Measurements from ENCODE around the gene ETS1.

ETS1 gene

DNA sequence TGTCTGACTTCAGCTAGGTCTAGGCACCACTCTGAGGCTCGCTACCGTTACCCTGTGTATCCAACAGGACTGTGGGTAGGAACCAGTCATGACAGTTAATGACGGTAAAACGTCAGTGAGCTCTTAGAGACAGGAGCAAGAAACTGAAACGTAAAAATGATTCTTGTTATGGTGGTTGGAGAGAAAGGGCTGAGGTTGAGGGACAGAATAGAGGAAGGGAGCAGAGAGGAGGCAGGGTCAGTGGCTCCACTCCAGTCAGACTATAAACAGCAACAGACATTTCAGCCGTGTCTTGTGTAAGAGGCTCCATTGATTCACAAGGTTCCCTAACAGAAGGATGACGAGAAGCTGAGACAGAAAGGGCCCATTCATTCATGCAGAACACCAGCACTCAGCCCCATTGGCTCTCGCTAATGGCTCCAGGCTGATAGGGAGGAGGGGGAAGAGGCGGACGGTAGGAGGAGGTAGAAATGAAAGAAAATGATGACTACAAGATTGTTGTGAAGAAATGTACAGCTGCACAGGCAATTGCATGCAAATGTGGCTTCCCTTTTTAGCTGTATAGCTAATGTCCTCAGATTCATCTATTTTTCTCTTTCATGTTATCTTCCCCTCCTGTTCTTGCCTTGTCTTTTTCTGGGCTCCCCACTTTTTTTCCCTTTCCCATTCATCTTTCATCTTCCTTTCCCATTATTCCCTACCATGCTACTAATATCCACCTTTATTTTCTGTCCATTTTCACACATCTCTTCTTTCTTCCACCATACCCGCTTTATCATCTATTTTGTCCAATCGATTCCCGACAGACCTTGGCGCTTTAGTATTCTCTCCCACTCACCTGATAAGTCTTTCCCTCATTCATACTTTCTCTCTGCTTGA is 34.3 kb downstream of the ETS1 start:
- TF ChIP-seq, protein P1, sequence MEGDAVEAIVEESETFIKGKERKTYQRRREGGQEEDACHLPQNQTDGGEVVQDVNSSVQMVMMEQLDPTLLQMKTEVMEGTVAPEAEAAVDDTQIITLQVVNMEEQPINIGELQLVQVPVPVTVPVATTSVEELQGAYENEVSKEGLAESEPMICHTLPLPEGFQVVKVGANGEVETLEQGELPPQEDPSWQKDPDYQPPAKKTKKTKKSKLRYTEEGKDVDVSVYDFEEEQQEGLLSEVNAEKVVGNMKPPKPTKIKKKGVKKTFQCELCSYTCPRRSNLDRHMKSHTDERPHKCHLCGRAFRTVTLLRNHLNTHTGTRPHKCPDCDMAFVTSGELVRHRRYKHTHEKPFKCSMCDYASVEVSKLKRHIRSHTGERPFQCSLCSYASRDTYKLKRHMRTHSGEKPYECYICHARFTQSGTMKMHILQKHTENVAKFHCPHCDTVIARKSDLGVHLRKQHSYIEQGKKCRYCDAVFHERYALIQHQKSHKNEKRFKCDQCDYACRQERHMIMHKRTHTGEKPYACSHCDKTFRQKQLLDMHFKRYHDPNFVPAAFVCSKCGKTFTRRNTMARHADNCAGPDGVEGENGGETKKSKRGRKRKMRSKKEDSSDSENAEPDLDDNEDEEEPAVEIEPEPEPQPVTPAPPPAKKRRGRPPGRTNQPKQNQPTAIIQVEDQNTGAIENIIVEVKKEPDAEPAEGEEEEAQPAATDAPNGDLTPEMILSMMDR (IDR thresholded peaks at IDR 0.05; ENCODE audit: low read depth, low read length): no peak
- DNase-seq (ENCODE audit: low read depth in 2 of 2): peak; percentile 63 to 79
- no peak overlapping the region for H3K4me3 ChIP-seq (replicated peaks in 1 of 2; ENCODE audit: low read depth in 2 of 2, low read length in 2 of 2)

DNA sequence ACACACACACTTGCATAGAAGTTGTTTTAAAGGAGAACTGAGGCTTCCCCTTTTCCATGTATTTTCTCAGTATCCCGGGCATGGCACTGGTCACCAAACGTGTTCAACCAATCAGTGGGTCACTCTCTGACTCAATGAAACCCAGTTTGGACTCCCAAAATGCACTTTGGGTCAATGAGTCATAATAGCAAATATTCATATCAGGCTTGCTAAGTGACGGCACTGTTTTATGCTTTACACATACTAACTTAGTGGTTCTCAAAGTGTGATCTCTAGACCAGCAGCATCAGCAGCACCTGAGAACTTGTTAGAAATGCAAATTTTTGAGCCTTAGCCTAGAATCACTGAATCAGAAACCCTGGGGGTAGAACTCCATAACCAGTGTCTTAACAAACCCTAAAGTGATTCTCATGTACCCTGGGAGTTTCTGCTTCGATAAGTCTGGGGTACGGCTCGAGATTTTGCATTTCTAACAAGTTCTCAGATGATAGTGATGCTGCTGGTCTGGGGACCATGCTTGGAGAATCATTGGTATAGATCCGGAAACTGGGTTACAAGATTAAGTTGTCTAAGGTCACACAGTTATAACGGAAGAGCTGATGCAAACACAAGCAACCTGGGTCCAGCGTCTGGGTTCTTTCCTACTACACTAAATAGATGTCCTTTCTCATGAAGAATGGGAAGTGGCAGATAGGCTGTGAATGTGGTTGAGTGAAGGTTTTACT is 35.6 kb downstream of the ETS1 start:
- no peak overlapping the region for H3K4me3 ChIP-seq (replicated peaks in 1 of 2; ENCODE audit: low read depth in 2 of 2, low read length in 2 of 2)
- TF ChIP-seq, protein P1 (IDR thresholded peaks at IDR 0.05; ENCODE audit: low read depth, low read length): no peak
- peak in 1 of 2 donors; percentile 32 for DNase-seq (ENCODE audit: low read depth in 2 of 2)

DNA sequence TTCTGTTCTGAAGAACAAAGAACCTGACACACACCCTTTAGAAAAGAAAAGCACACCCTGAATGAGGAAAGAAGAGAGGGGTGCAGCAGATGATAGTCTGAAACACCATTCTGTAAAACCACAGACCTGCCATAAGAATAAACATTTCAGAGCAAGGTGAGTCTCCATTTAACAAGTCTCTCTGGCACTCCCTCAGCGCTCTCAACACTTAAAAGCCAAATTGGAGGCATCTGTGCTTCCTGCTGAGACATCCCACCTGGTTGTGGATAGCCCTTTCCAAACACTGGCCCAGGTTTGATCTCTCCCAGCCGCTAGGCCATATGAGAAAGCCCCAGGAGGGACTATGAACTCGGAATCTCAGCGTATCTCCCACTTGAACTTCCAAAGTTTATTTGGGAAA is 36.3 kb downstream of the ETS1 start:
- TF ChIP-seq, protein P1 (IDR thresholded peaks at IDR 0.05; ENCODE audit: low read depth, low read length): no peak
- no peak for DNase-seq (ENCODE audit: low read depth in 2 of 2)
- H3K4me3 ChIP-seq (replicated peaks in 1 of 2; ENCODE audit: low read depth in 2 of 2, low read length in 2 of 2): no peak overlapping the region

DNA sequence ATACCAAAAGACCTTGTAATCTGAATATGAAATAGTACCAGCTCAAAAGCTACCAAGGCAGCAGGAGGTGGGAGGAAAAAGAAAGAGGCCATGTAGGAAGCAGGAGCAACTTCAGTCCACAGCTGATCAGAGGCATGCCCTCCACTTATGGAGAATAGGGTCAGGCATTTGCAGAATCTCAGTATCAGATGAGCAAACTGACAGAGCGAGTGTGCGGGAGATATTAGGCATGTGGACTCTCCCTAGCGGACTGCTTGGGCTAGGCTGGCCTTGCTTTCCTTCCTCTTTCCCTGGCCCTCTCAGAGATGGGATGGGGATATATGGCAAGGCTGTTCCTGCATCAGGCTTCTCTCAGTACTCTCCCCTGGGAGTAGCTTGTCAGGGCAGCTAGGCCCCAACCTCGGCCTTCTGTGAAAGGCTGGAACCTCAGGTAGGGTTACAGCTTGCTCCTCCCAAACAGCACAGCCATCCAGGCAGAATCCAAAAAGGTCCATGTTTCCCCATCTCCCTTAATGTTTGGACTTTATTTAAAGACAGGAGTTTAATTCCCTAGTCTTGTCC is 37.0 kb downstream of the ETS1 start:
- DNase-seq (ENCODE audit: low read depth in 2 of 2): no peak
- H3K4me3 ChIP-seq (replicated peaks in 1 of 2; ENCODE audit: low read depth in 2 of 2, low read length in 2 of 2): no peak overlapping the region
- TF ChIP-seq, protein P1 (IDR thresholded peaks at IDR 0.05; ENCODE audit: low read depth, low read length): no peak

DNA sequence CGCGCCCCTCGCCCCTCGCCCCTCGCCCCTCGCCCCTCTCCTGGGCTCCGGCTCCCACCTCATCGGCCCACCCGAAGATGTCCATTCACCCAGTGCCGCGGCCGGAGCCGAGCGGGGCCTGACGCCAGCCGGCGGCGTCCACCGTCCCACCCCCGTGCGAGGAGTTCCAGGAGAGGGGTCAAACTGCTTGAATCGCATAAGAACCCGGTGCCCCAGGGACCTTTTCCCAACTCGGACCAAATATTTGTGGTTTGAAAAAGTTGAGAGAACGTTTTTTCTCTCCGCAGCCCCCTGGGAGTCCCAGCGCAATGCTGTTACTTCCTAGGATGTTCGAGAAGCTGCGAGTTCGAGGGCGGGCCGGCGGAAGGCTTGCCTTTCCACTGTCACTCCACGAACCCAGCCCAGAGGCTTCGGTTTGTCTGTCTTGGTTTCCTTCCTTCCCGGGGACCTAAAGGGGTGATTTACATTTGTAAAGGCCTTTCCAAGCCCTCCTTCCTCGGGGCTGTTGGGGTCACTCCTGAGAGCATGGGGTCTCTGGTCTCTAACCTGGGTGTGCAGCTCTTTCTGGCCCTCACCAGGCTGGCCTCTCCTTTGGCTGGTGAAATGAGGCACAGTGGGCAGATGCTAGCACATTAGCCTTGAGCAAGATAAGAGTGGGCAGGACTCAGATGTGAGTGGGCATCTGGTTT is 38.0 kb downstream of the ETS1 start:
- peak; percentile 84 to 86 for DNase-seq (ENCODE audit: low read depth in 2 of 2)
- TF ChIP-seq, protein P1 (IDR thresholded peaks at IDR 0.05; ENCODE audit: low read depth, low read length): no peak
- peak overlapping the region in 1 of 2 donors; percentile 38 for H3K4me3 ChIP-seq (replicated peaks in 1 of 2; ENCODE audit: low read depth in 2 of 2, low read length in 2 of 2)

DNA sequence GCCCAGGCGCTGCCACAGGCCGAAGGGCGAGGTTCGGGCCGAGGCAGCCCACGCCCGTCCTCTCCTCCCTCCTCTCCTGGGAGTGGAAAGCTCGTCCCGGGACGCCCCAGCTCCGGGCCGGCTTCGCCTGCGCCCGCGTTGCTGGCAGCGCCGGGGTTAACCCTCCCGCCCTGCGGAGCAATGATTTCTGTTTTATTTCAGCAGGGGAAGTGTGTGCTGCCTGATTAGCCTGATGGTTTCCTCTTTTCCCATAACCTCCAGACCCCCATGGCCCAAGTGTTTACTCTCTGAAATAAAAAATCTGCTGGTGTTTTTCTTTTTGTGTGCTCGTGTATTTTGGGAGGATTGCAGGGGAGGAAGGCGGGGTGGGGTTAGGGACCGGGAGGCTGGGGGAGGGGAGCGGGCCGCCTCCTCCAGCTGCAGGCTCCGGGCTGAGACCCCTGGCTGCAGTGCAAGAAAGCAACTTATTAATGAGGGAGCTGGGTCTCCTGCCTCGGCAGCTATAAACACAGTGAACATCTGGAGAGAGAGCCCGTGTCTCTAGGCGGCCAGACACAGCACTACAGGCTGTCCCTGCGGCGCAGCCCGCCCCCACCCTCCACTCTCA is 38.6 kb downstream of the ETS1 start:
- H3K4me3 ChIP-seq (replicated peaks in 1 of 2; ENCODE audit: low read depth in 2 of 2, low read length in 2 of 2): peak overlapping the region; percentile 24 to 38
- peak; percentile 39 to 72 for DNase-seq (ENCODE audit: low read depth in 2 of 2)
- TF ChIP-seq, protein P1 (IDR thresholded peaks at IDR 0.05; ENCODE audit: low read depth, low read length): no peak
